Hepatocyte (in vitro differentiated cells): Measurements from ENCODE around the gene SMPX.

ENCODE experiments used
- CTCF ChIP-seq: fragments of 200-600 bp; sonication (generic); IDR thresholded peaks from 2 replicates; pipeline ENCODE4 v1.5.1; 2016; ENCODE audit warnings: antibody characterized with exemption, mild to moderate bottlenecking; ENCODE audit not compliant: poor library complexity
- EZH2 ChIP-seq: fragments of 200-600 bp; sonication (generic); IDR thresholded peaks from 2 replicates; pipeline ENCODE4 v1.6.1; 2016; ENCODE audit warnings: antibody characterized with exemption, mild to moderate bottlenecking, borderline replicate concordance
- EZH2phosphoT487 ChIP-seq: fragments of 200-600 bp; sonication (generic); IDR thresholded peaks from one replicate; pipeline ENCODE4 v1.6.1; 2018; ENCODE audit warnings: antibody characterized with exemption, mild to moderate bottlenecking, low read depth, moderate library complexity; ENCODE audit not compliant: unreplicated experiment, severe bottlenecking

DNA sequence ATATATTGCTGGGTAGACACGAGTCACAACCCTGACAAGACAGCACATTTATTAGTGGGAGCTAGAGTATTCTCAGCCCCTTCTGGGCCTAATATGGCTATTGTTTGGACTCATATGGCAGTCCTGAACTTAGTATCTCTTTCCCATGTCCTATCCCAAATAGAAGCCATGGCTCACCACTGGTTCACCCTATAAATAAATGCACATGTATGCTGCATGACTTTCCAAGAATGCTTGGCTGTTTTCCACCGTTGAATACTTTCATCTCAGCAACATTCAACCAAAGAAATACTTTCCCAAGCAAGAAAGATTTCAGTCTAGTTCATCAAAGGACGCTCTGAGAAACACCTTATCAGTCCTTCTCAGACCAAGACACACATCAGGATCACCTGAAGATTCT lies 36.7 kb downstream of the SMPX start:
- TF ChIP-seq CTCF, result no peak
- no peak for TF ChIP-seq EZH2
- no peak for TF ChIP-seq EZH2phosphoT487
